ENCODE results near the gene CD6. TPM values are rescaled to one million over a fixed set of nuclear protein-coding genes. Genes with fewer than 3 reads are reported as not detected.

The CD6 gene
- total and polyA plus RNA-seq, 2 of the 8 experiments (the other 6 are each of a cell fraction or from before 2014, with no cell fraction given) = 0.03 TPM; not detected in 1

GRCh38 chr11:61033417-61033816 is 61.9 kb downstream of the CD6 start (continued):
- TF ChIP-seq TAF1 (IDR thresholded peaks at IDR 0.05; ENCODE audit: low read depth, low read length) (no peak), MAFK (IDR thresholded peaks at IDR 0.05; ENCODE audit: low read depth, low read length) (no peak), SIRT6 (IDR thresholded peaks at IDR 0.05; ENCODE audit: low read length) (no peak), SRF (IDR thresholded peaks at IDR 0.05; ENCODE audit: low read depth, low read length) (no peak), CHD7 (IDR thresholded peaks at IDR 0.05; ENCODE audit: insufficient replicate concordance, low read length) (no peak), JUN (IDR thresholded peaks at IDR 0.05; ENCODE audit: low read depth, low read length) (no peak)

Measured in H1 (cell line).